HS-27A (cell line): Measurements from ENCODE around the gene SLITRK5.

Experiments
- DNase-seq: peaks from one replicate; pipeline ENCODE4 v3.0.0-alpha.2; 2012; ENCODE audit warnings: low read depth, missing footprints

SLITRK5 gene

GRCh38 chr13:87671031-87671752 lies at the start of gene SLITRK5:
Gene SLITRK5, plus strand, starts transcription at chr13:87671371. Its CDS starts 4,018 bp downstream, at chr13:87675389.
- peak; percentile 38 for DNase-seq

- no peak for DNase-seq
Observed at GRCh38 chr13:87622971-87623370, 48.2 kb upstream of the SLITRK5 start.

DNA sequence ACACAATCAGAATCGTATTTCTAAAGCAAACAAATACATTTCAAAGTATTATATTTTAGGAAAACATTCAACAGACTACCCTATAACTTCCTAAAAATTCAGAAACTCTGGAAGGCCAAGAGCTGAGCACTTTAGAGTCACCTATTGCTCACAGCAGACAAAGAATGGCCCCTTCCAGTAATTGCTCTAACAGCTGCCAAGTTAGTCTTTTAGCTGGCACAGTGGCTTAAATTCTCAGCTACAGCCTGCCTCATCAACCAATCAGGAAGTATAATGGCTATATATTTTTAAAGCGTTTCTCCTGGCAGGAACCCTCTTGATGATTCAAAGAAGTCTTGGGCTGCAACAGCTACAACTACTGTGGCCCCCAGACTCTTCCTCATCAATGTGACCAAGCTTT lies 14.9 kb upstream of the SLITRK5 start:
- DNase-seq, result no peak

DNA sequence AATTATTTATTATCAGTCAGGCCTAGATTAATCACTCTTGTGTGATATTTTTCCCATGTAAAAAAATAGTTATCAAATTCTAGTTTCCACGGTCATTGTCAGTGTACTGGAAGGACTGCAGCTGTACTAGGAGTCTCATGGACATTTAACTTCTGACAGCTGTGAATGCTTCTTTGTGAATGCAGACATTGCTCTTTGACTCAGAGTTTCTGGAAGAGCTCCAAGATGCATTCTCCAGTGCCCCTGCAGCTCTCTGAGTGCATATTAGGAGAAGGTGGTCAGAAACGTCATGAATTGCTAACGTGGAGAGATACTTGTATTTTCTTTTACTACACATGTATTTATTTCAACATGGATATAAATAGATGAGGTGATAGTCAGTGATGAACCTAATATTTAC lies 9.7 kb upstream of the SLITRK5 start:
- DNase-seq, result no peak

- DNase-seq, result no peak
Observed at GRCh38 chr13:87666831-87667230, 4.3 kb upstream of the SLITRK5 start.

DNA sequence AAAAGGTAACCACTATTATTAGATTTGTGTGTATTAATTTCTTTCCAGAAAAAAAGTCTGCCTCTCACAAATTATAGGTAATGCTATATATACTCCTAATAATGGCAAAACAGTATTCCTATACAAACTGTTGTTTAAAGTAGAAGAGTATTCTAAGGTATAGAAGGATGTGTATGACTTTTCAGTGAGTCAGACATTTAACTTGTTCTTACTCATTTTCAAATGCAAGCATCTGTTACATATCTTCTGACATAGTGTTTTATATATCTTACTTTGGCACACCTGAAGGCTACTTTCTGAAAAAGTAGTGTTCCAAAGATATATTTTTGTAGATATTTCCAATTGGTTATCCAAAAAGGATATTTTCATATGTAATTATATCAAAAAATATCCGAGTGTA lies 3.5 kb upstream of the SLITRK5 start:
- DNase-seq, result no peak

DNA sequence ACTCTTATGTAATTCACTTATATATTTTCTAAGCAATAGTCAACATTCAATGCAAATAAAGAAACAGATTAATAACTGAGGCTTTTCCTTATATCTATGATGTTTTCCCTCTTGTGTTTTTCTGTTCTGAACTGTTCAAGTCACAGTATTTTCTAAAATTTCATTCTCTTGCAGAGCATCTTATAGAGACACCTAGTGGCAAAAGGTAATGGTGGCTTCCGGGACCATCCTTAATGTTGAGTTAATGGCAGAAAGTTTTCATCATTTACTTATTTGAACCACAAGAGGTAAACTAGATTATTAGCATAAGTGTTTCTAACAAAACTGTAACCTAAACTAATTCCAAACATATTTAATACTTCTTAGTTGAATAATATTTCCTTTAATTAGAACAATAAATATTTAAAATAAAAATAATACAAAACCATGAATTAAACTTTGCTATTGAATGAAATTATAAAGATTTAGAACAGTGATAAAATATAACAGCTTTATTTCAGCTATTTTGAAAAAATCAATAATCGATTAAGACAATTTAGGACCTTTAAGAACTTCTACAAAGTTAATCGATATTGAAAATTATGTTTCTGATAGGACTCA lies 1.7 kb upstream of the SLITRK5 start:
- DNase-seq, result no peak

DNA sequence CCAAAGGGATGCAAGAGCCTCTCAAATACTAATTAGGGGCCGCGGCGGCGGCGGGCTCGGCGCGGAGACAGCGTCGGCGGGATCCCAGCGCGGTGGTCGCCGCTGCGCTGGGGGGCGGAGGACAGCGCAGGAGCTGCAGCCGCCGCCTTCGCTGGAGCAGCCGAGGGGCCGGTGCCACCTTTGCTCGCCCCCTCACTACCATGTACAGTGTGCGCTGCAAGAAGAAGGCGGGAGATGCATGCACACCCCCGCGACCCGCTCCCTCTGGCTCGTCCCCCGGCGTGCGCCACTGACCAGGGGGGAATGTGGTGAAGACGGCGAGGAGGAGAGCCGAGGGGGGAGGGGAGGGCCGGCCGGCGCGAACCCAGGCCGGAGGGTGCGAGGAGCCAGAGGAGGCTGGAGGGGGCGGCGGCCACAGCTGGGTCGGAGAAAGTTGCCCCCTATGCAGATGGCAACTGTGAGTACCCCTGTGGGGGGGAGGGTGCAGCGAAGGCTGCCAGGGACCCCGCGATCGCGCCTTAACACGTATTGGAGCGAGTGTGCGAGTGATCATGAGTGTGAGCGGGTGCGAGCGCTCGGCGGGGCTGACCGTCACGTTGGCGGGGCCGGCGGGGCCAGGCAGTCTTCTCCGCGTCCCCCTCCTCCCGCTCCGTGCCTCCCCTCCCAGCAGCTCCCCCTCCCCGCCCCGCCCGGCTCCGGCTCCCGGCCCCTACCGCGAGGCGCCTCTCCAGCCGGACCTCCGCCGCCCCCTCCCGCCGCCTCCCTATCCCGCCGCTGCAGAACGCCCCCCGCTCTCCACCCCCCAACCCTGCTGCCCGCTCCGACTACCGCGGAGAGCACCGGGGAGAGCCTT lies 808 bp downstream of the SLITRK5 start:
- no peak for DNase-seq

DNA sequence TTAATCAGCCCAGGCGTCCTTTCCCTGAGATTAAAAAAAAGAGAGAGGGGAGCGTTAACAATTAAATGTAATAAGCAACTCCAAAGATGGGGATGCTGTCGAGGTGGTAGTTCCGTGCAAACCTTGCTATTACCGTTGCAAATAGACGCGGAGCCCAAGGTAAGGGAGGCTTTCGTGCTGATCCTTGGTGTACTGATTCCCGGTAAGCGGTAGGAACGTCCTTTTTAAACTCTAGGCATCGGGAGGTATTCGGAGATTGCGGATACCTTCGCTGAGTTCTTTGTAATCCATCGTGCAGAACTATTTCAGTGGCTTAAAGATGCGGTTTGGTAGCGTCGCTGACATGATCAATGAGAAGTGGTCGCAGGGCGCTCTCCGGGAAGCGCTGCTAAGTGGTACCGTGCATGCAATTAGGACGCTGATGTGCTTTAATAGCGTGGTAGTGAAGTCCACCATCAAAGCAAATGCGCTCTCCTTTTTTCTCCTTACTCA lies 3.1 kb downstream of the SLITRK5 start:
- no peak for DNase-seq

- DNase-seq, result no peak
Observed at GRCh38 chr13:87675851-87676250, 4.7 kb downstream of the SLITRK5 start.

DNA sequence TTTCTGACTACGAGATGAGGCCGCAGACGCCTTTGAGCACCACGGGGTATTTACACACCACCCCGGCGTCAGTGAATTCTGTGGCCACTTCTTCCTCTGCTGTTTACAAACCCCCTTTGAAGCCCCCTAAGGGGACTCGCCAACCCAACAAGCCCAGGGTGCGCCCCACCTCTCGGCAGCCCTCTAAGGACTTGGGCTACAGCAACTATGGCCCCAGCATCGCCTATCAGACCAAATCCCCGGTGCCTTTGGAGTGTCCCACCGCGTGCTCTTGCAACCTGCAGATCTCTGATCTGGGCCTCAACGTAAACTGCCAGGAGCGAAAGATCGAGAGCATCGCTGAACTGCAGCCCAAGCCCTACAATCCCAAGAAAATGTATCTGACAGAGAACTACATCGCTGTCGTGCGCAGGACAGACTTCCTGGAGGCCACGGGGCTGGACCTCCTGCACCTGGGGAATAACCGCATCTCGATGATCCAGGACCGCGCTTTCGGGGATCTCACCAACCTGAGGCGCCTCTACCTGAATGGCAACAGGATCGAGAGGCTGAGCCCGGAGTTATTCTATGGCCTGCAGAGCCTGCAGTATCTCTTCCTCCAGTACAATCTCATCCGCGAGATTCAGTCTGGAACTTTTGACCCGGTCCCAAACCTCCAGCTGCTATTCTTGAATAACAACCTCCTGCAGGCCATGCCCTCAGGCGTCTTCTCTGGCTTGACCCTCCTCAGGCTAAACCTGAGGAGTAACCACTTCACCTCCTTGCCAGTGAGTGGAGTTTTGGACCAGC lies 5.3 kb downstream of the SLITRK5 start:
- DNase-seq, result no peak

DNA sequence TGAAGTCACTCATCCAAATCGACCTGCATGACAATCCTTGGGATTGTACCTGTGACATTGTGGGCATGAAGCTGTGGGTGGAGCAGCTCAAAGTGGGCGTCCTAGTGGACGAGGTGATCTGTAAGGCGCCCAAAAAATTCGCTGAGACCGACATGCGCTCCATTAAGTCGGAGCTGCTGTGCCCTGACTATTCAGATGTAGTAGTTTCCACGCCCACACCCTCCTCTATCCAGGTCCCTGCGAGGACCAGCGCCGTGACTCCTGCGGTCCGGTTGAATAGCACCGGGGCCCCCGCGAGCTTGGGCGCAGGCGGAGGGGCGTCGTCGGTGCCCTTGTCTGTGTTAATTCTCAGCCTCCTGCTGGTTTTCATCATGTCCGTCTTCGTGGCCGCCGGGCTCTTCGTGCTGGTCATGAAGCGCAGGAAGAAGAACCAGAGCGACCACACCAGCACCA lies 5.9 kb downstream of the SLITRK5 start:
- no peak for DNase-seq

- no peak for DNase-seq
Observed at GRCh38 chr13:87677496-87678371, 6.6 kb downstream of the SLITRK5 start.

- no peak for DNase-seq
Observed at GRCh38 chr13:87678372-87678752, 7.2 kb downstream of the SLITRK5 start.

DNA sequence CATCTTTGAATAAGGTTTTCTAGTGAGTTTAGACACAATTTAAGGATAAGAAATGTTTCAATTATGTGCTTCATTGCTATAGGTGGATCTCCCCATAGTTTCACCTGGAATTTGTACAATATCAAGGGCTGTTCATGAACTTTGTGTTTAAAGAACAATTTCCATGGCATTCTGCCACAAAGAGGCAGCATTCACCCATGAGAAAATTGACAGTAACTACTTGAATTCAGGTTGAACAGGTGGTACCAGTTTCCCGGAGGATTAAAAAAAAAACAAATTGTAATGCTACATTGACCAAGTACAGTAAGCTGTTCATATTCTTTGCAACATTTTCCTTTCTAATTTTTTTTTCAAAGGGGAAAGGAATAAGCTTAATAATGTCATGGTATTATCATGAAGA lies 9.1 kb downstream of the SLITRK5 start:
- DNase-seq, result no peak

DNA sequence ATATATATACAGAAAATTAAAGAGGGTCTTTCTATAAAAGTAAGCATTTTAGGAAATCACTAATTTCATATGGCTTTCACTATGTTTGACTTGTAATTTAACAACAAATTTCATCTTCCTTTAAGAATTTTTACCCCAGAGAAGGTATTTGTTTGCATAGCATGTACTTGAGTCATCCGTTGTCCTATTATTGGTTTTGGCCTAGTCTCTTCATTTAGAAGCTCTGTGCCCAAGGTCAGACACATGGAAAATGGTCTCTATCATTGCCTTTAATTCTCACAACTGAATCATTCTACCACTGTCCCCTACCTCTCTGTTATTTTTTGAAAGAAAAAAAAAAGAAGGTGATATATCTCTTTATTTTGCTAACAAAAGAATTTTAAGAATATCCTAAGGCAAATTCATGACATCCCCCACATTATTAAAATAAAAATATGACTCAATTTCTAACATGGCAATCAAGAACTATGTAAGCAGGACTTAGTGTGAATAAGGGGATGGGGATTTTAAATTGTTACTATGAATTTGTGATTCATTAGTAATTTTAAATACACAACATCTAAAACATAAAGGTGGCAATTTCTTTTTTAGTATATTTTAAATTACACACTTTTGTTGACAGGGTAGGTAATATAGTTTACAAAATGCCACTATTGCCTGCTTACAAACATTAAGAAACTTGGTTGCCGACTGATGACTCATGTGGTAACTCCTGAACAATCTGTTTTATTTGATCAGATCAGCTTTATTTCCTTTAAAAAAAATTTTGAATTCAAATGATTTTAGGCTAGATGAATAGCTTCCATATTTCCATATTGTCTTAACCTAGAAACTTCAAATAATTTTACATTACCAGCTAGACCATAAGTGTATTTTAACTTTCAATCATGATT lies 13.9 kb downstream of the SLITRK5 start:
- DNase-seq, result peak; percentile 35

GRCh38 chr13:87696458-87696857 lies 25.3 kb downstream of the SLITRK5 start:
- DNase-seq, result no peak

- no peak for DNase-seq
Observed at GRCh38 chr13:87698268-87698667, 27.1 kb downstream of the SLITRK5 start.

DNA sequence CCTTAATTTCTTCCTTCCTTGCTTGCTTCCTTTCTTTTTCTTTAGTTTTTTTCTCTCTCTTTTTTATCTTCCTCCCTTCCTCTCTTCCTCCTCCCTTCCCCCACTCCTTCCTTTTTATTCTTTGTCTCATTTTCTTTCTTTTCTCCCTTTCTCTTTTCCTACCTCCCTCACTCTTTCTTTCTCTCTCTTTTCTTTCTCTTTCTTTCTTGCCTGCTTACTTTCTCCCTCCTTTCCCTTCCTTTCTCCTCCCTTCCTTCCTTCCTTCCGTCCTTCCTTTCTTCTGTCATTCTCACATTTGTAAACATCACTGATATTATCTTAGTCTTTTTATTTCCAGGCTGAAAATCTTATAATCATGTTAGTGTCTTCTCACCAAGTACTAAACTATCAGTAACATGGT lies 38.8 kb downstream of the SLITRK5 start:
- no peak for DNase-seq

GRCh38 chr13:87712012-87712411 lies 40.8 kb downstream of the SLITRK5 start:
- no peak for DNase-seq
